Measurements from ENCODE around the gene CD19. TPM values are rescaled to one million over a fixed set of nuclear protein-coding genes. Genes with fewer than 3 reads are reported as not detected.

The CD19 gene
- total RNA-seq, 1 donor from 2014 or later: not detected

GRCh38 chr16:28891964-28892890 is 39.5 kb upstream of the CD19 start:
- H3K4me1 ChIP-seq: no peaks in the 10 kb centered on the region
- H3K36me3 ChIP-seq: no peaks in the 10 kb centered on the region
- no peak overlapping the region for H3K4me3 ChIP-seq
- DNase-seq (ENCODE audit: extremely low spot score in 2 of 2): no peak
- intact Hi-C loops (cut with DNase I): no loop called here
- no peaks in the 10 kb centered on the region for H3K27me3 ChIP-seq
- H3K27ac ChIP-seq: no peak overlapping the region
- H3K9me3 ChIP-seq: no peaks in the 10 kb centered on the region
- TF ChIP-seq CTCF (IDR thresholded peaks at IDR 0.05): no peak
- no peak for TF ChIP-seq POLR2A (IDR thresholded peaks at IDR 0.05)
- TF ChIP-seq POLR2AphosphoS5 (IDR thresholded peaks at IDR 0.05; ENCODE audit: insufficient read depth in 1 of 2, low read depth in 1 of 2): no peak

GRCh38 chr16:28893291-28893690 is 38.5 kb upstream of the CD19 start:
- no peak overlapping the region for H3K4me3 ChIP-seq

GRCh38 chr16:28895609-28896008 is 36.2 kb upstream of the CD19 start:
- no peak overlapping the region for H3K27ac ChIP-seq
- no peaks in the 10 kb centered on the region for H3K9me3 ChIP-seq
- H3K4me3 ChIP-seq: no peak overlapping the region
- no peaks in the 10 kb centered on the region for H3K27me3 ChIP-seq
- TF ChIP-seq POLR2A (IDR thresholded peaks at IDR 0.05): no peak
- no peak for TF ChIP-seq POLR2AphosphoS5 (IDR thresholded peaks at IDR 0.05; ENCODE audit: insufficient read depth in 1 of 2, low read depth in 1 of 2)
- no peak for TF ChIP-seq CTCF (IDR thresholded peaks at IDR 0.05)
- no peak for DNase-seq (ENCODE audit: extremely low spot score in 2 of 2)
- H3K4me1 ChIP-seq: no peaks in the 10 kb centered on the region
- intact Hi-C loops (cut with DNase I): no loop called here
- no peaks in the 10 kb centered on the region for H3K36me3 ChIP-seq

More at GRCh38 chr16:28893291-28893690, 38.5 kb upstream of the CD19 start:
- Histone ChIP-seq H3K9me3 (no peaks in the 10 kb centered on the region), H3K27me3 (no peaks in the 10 kb centered on the region), H3K27ac (no peak overlapping the region), H3K4me1 (no peaks in the 10 kb centered on the region), H3K36me3 (no peaks in the 10 kb centered on the region)
- TF ChIP-seq CTCF (IDR thresholded peaks at IDR 0.05) (no peak), POLR2A (IDR thresholded peaks at IDR 0.05) (no peak), POLR2AphosphoS5 (IDR thresholded peaks at IDR 0.05; ENCODE audit: insufficient read depth in 1 of 2, low read depth in 1 of 2) (no peak)
- DNase-seq (ENCODE audit: extremely low spot score in 2 of 2): no peak
- intact Hi-C loops (cut with DNase I): no loop called here

- no peak for DNase-seq (ENCODE audit: extremely low spot score in 2 of 2)
- no peaks in the 10 kb centered on the region for H3K9me3 ChIP-seq
- no peak overlapping the region for H3K27ac ChIP-seq
- intact Hi-C loops (cut with DNase I): no loop called here
- H3K4me3 ChIP-seq: no peak overlapping the region
- no peaks in the 10 kb centered on the region for H3K27me3 ChIP-seq
- H3K4me1 ChIP-seq: no peaks in the 10 kb centered on the region
- TF ChIP-seq POLR2AphosphoS5 (IDR thresholded peaks at IDR 0.05; ENCODE audit: insufficient read depth in 1 of 2, low read depth in 1 of 2) (no peak), POLR2A (IDR thresholded peaks at IDR 0.05) (no peak), CTCF (IDR thresholded peaks at IDR 0.05) (no peak)
- H3K36me3 ChIP-seq: no peaks in the 10 kb centered on the region
Measured at GRCh38 chr16:28897826-28898225, 33.9 kb upstream of the CD19 start.

- Histone ChIP-seq H3K27ac (no peak overlapping the region), H3K27me3 (no peaks in the 10 kb centered on the region), H3K4me1 (no peaks in the 10 kb centered on the region), H3K9me3 (no peaks in the 10 kb centered on the region), H3K4me3 (no peak overlapping the region), H3K36me3 (no peaks in the 10 kb centered on the region)
- no peak for DNase-seq (ENCODE audit: extremely low spot score in 2 of 2)
- TF ChIP-seq CTCF (IDR thresholded peaks at IDR 0.05) (no peak), POLR2AphosphoS5 (IDR thresholded peaks at IDR 0.05; ENCODE audit: insufficient read depth in 1 of 2, low read depth in 1 of 2) (no peak), POLR2A (IDR thresholded peaks at IDR 0.05) (no peak)
- intact Hi-C loops (cut with DNase I): no loop called here
Measured at GRCh38 chr16:28898266-28898665, 33.5 kb upstream of the CD19 start.
